ENCODE results near the gene SSBP3. TPM values are rescaled to one million over a fixed set of nuclear protein-coding genes. Genes with fewer than 3 reads are reported as not detected.

Gene SSBP3
- total and polyA plus RNA-seq, 9 of the 15 experiments (the other 6 are each of a cell fraction or from before 2014, with no cell fraction given) = 8.7 to 108 (median 33.8) TPM

GRCh38 chr1:54409156-54410142 is 3.3 kb upstream of the SSBP3 start (continued):
- TF ChIP-seq E4F1 (CRISPR knock-in tag; IDR thresholded peaks at IDR 0.05; ENCODE audit: borderline replicate concordance) (no peak), ZNF583 (CRISPR knock-in tag; IDR thresholded peaks at IDR 0.05) (no peak), ZNF398 (CRISPR knock-in tag; IDR thresholded peaks at IDR 0.05) (no peak), TEAD1 (CRISPR knock-in tag; IDR thresholded peaks at IDR 0.05) (0 out of 4 replicates have a peak, but pooled peaks of 1 of the 2 experiments have one; percentile 20), U2AF1 (optimal IDR thresholded peaks at IDR 0.05; ENCODE audit: low read depth, low read length) (no peak), JUNB (CRISPR knock-in tag; conservative IDR thresholded peaks at IDR 0.05) (no peak), ZNF586 (CRISPR knock-in tag; conservative IDR thresholded peaks at IDR 0.05) (no peak), HINFP (tag; conservative IDR thresholded peaks at IDR 0.05; ENCODE audit: low read depth) (no peak), SUPT5H (IDR thresholded peaks at IDR 0.05) (no peak; the same call in 1 of the 2 replicates), ETS1 (conservative IDR thresholded peaks at IDR 0.05; ENCODE audit: control insufficient read depth, low read depth, low read length) (no peak), KAT2B (IDR thresholded peaks at IDR 0.05; ENCODE audit: low read depth, low read length) (no peak), HMBOX1 (IDR thresholded peaks at IDR 0.05) (no peak), ZNF41 (CRISPR knock-in tag; conservative IDR thresholded peaks at IDR 0.05) (no peak), ZNF639 (CRISPR knock-in tag; conservative IDR thresholded peaks at IDR 0.05 in 1 of 2, IDR thresholded peaks at IDR 0.05 in 1 of 2) (no peak)
